ENCODE data around the gene SLC6A20. TPM values are rescaled to one million over a fixed set of nuclear protein-coding genes. Genes with fewer than 3 reads are reported as not detected.

SLC6A20 gene, protein sequence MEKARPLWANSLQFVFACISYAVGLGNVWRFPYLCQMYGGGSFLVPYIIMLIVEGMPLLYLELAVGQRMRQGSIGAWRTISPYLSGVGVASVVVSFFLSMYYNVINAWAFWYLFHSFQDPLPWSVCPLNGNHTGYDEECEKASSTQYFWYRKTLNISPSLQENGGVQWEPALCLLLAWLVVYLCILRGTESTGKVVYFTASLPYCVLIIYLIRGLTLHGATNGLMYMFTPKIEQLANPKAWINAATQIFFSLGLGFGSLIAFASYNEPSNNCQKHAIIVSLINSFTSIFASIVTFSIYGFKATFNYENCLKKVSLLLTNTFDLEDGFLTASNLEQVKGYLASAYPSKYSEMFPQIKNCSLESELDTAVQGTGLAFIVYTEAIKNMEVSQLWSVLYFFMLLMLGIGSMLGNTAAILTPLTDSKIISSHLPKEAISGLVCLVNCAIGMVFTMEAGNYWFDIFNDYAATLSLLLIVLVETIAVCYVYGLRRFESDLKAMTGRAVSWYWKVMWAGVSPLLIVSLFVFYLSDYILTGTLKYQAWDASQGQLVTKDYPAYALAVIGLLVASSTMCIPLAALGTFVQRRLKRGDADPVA
- not detected in 2 replicates for total RNA-seq (ENCODE audit: low replicate concordance)

- TF ChIP-seq, protein P1, sequence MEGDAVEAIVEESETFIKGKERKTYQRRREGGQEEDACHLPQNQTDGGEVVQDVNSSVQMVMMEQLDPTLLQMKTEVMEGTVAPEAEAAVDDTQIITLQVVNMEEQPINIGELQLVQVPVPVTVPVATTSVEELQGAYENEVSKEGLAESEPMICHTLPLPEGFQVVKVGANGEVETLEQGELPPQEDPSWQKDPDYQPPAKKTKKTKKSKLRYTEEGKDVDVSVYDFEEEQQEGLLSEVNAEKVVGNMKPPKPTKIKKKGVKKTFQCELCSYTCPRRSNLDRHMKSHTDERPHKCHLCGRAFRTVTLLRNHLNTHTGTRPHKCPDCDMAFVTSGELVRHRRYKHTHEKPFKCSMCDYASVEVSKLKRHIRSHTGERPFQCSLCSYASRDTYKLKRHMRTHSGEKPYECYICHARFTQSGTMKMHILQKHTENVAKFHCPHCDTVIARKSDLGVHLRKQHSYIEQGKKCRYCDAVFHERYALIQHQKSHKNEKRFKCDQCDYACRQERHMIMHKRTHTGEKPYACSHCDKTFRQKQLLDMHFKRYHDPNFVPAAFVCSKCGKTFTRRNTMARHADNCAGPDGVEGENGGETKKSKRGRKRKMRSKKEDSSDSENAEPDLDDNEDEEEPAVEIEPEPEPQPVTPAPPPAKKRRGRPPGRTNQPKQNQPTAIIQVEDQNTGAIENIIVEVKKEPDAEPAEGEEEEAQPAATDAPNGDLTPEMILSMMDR (IDR thresholded peaks at IDR 0.05; ENCODE audit: insufficient read depth, low read length), result no peak
- DNase-seq (ENCODE audit: low read depth), result no peak
- peak within 1 kb of the TSS; percentile 44 for H3K4me3 ChIP-seq (ENCODE audit: low read depth, low read length)
Measured at GRCh38 chr3:45795882-45796765, at the start of gene SLC6A20. SLC6A20 (minus strand) TSS chr3:45796536; CDS start chr3:45796419, 117 bp downstream.

GRCh38 chr3:45844616-45845015, 48.3 kb upstream of the SLC6A20 start:
- TF ChIP-seq, protein P1 (IDR thresholded peaks at IDR 0.05; ENCODE audit: insufficient read depth, low read length), result no peak
- H3K4me3 ChIP-seq (ENCODE audit: low read depth, low read length), result no peak overlapping the region
- no peak for DNase-seq (ENCODE audit: low read depth)

GRCh38 chr3:45842851-45843625, 46.7 kb upstream of the SLC6A20 start:
- TF ChIP-seq, protein P1 (IDR thresholded peaks at IDR 0.05; ENCODE audit: insufficient read depth, low read length), result no peak
- H3K4me3 ChIP-seq (ENCODE audit: low read depth, low read length), result no peak overlapping the region
- DNase-seq (ENCODE audit: low read depth), result no peak

DNA sequence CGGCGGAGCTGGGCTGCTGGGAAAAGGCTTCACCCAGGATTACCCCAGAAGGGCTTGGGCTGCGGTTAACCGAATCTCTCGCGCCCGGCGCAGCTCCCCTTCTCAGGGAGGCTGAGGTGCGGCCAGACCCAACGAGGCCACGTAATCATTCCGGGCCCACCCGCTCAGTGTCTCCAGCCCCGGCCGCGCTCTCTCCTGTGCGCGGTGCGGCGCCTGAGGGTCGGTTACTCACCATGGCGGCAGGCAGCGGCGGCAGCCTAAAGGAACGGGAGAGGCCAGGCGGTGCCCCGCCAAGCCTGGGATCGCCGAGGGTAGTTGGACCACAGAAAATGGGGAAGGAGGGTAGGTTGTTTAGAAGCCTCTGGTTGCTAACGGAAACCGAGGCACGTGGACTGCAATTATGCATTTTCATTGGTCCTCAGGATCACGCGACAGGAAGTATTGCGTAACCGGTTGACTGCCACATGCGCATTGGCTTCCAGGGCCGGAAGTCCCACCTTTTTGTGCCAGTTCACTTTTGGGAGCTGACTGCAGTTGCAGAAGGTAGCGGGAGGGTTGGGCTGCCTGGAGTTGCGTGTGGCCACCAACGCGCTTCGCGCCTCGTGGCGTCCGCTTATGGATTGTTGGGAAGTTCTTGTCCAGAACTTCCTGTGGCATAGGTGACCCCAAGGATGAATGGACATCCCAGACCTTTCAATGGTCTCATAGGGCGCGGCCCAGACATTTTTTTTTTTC, 45.6 kb upstream of the SLC6A20 start, which contains the start of gene LZTFL1:
Gene LZTFL1 (minus strand): TSS at position 363 of the 735 bp plus-strand sequence. CDS start 128 bp downstream, at position 235.
- DNase-seq (ENCODE audit: low read depth), result peak; percentile 98
- TF ChIP-seq, protein P1 (IDR thresholded peaks at IDR 0.05; ENCODE audit: insufficient read depth, low read length), result no peak
- peak within 1 kb of the TSS; percentile 95 for H3K4me3 ChIP-seq (ENCODE audit: low read depth, low read length)

DNA sequence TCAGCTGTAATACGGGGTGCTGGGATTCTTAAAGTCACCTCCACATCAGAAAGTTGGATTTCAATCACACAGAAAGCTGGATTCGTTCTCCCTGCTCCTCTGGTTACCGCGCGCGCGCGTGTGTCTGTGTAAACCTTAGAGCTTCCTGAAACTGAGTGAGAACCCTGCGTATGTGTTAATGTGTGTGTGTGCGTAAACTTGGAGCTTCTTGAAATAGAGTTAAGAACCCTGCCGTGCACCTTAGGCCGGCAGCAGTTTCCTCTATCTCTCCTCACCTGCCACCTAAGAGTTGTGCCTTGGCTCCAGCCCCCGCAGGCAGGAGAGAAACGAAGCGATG, 45.1 kb upstream of the SLC6A20 start:
- peak overlapping the region; percentile 95 for H3K4me3 ChIP-seq (ENCODE audit: low read depth, low read length)
- TF ChIP-seq, protein P1 (IDR thresholded peaks at IDR 0.05; ENCODE audit: insufficient read depth, low read length), result no peak
- DNase-seq (ENCODE audit: low read depth), result peak; percentile 21

All from fibroblast of the aortic adventitia (primary cell).